Stimulated activated naive CD4-positive, alpha-beta T cell (primary cell): Measurements from ENCODE around the gene PLIN3.
"Not testable (repeated sequence)": the region's sequence is repeated elsewhere in the genome, so short reads cannot be mapped to it uniquely, and the experiment has no call there.

Experiments
- DNase-seq, 6 experiments: peaks; one replicate each; lab custom pipeline; 2025; lab: John Stamatoyannopoulos, UW

PLIN3 gene

GRCh38 chr19:4891066-4891465 is 23.6 kb upstream of the PLIN3 start:
- DNase-seq, result no peak

- DNase-seq, result no peak
Measured at GRCh38 chr19:4889034-4889815, 21.8 kb upstream of the PLIN3 start.

GRCh38 chr19:4887803-4888202 is 20.3 kb upstream of the PLIN3 start:
- not testable (repeated sequence) for DNase-seq

GRCh38 chr19:4884993-4885392 is 17.5 kb upstream of the PLIN3 start:
- DNase-seq, result not testable (repeated sequence)

- DNase-seq, result not testable (repeated sequence)
Measured at GRCh38 chr19:4882874-4883273, 15.4 kb upstream of the PLIN3 start.

GRCh38 chr19:4879041-4879440 is 11.6 kb upstream of the PLIN3 start:
- no peak for DNase-seq

GRCh38 chr19:4878491-4878968 is 11.1 kb upstream of the PLIN3 start:
- DNase-seq, result peak in 1 of 6 experiments; percentile 8

- DNase-seq, result no peak
Measured at GRCh38 chr19:4877753-4878490, 10.5 kb upstream of the PLIN3 start.

- no peak for DNase-seq
Measured at GRCh38 chr19:4873930-4874329, 6.5 kb upstream of the PLIN3 start.

- DNase-seq, result no peak
Measured at GRCh38 chr19:4871711-4872110, 4.2 kb upstream of the PLIN3 start.

- no peak for DNase-seq
Measured at GRCh38 chr19:4870025-4870700, 2.7 kb upstream of the PLIN3 start.

- DNase-seq, result no peak
Measured at GRCh38 chr19:4868286-4868834, 893 bp upstream of the PLIN3 start.

- DNase-seq, result peak in 5 of 6 experiments; percentile 31 to 51 (median 42)
Measured at GRCh38 chr19:4866595-4867424, 657 bp downstream of the PLIN3 start.

GRCh38 chr19:4861147-4861546 is 6.3 kb downstream of the PLIN3 start:
- no peak for DNase-seq

GRCh38 chr19:4859697-4860096 is 7.8 kb downstream of the PLIN3 start:
- no peak for DNase-seq

- not testable (repeated sequence) for DNase-seq
Measured at GRCh38 chr19:4856468-4856867, 11.0 kb downstream of the PLIN3 start.

- not testable (repeated sequence) for DNase-seq
Measured at GRCh38 chr19:4853506-4853905, 14.0 kb downstream of the PLIN3 start.

- DNase-seq, result no peak
Measured at GRCh38 chr19:4852484-4852883, 15.0 kb downstream of the PLIN3 start.

- peak; percentile 44 to 79 (median 68) for DNase-seq
Measured at GRCh38 chr19:4851551-4852290, 15.7 kb downstream of the PLIN3 start.

- DNase-seq, result no peak
Measured at GRCh38 chr19:4849019-4849418, 18.4 kb downstream of the PLIN3 start.
